ENCODE data around the gene SF3A2.

SF3A2 gene

GRCh38 chr19:2207991-2208860 is 28.4 kb upstream of the SF3A2 start:
- DNase-seq (ENCODE audit: low read depth, low spot score): no peak

GRCh38 chr19:2208975-2209374 is 27.6 kb upstream of the SF3A2 start:
- no peak for DNase-seq (ENCODE audit: low read depth, low spot score)

DNA sequence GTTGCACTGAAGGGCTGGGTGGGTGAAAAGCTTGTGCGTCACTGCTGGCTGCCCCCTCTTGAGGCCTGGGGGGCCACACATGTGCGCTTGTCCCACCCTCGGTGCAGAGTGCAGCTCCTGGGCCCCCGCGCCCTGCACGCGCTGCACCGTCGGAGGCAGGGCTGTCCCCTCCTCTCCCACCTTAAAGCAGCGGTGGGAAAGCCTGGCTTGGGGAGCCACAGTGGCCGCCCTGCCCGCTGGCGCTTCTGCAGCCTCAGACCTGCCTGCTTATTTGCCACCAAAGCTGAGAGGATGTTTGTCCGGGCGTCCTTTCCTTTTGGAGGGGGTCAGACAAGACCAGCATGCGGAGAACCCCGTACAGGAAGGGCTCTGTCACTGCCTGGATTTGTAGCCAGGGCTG is 27.2 kb upstream of the SF3A2 start:
- DNase-seq (ENCODE audit: low read depth, low spot score): no peak

DNA sequence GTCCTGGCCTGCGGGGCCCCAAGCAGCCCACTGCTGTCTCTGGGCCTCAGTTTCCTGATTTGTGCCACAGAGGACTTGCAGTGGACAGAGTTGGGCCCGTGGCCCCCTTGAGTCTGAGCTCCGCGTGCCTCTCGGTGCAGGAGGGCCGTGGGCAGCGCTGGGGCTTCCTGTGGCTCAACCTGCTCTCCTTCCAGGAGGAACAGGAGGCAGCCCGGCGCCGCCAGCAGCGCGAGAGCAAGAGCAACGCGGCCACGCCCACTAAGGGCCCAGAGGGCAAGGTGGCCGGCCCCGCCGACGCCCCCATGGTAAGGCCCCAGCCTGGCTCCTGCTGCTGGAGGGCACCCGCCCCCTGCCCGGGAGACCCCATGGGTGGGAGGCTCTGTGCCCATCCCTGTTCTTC is 26.4 kb upstream of the SF3A2 start:
- DNase-seq (ENCODE audit: low read depth, low spot score): no peak

GRCh38 chr19:2210987-2211740 is 25.5 kb upstream of the SF3A2 start:
- DNase-seq (ENCODE audit: low read depth, low spot score): no peak

GRCh38 chr19:2212861-2213711 is 23.5 kb upstream of the SF3A2 start:
- no peak for DNase-seq (ENCODE audit: low read depth, low spot score)

DNA sequence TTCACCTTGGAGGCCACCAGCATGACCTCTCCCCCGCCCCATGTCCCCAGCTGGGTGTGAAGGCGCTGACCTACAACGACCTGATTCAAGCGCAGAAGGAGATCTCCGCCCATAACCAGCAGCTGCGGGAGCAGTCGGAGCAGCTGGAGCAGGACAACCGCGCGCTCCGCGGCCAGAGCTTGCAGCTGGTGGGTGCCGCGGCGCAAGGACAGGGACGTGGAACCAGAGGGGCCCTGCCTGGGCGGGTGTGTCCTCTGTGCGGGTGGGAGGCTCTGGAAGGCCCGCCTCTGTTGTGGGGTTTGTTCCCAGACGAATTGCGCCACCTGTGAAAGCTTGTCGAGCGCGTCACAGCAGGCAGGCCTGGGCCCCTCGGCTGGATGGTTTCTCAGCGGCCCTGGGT is 22.8 kb upstream of the SF3A2 start:
- DNase-seq (ENCODE audit: low read depth, low spot score): no peak

DNA sequence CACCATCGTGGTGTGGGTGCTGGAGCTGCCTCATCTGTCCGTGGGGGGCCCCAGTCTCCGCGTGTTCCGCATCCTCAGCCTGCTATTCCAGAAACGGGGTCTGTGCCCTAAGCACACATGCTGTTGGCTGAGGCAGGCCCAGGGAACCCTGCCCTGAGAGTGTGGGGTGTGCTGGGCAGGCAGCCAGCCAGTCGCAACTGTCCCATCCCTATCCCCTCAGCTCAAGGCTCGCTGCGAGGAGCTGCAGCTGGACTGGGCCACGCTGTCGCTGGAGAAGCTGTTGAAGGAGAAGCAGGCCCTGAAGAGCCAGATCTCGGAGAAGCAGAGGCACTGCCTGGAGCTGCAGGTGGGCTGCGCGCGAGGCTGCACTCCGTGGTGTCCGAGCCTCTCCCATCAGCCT is 22.4 kb upstream of the SF3A2 start:
- DNase-seq (ENCODE audit: low read depth, low spot score): no peak

GRCh38 chr19:2215281-2215751 is 21.3 kb upstream of the SF3A2 start:
- no peak for DNase-seq (ENCODE audit: low read depth, low spot score)

- DNase-seq (ENCODE audit: low read depth, low spot score): no peak
Measured at GRCh38 chr19:2216361-2217225, 20.0 kb upstream of the SF3A2 start.

DNA sequence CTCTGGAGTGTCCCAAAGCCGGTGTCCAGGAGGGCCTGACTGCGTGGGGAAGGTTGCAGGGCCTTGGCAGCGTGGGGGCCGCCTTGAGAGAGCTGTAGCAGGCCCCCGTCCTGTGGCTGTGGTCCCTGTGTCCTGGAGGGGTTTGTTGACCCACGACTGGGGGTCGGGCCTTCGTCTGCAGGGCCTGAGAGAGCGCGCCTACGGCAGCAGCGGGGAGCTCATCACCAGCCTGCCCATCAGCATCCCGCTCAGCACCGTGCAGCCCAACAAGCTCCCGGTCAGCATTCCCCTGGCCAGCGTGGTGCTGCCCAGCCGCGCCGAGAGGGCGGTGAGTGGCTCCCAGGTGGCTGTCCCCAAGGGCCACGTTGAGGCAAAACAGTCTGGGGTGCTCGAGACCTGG is 19.0 kb upstream of the SF3A2 start:
- DNase-seq (ENCODE audit: low read depth, low spot score): no peak

- no peak for DNase-seq (ENCODE audit: low read depth, low spot score)
Measured at GRCh38 chr19:2219726-2220125, 16.9 kb upstream of the SF3A2 start.

DNA sequence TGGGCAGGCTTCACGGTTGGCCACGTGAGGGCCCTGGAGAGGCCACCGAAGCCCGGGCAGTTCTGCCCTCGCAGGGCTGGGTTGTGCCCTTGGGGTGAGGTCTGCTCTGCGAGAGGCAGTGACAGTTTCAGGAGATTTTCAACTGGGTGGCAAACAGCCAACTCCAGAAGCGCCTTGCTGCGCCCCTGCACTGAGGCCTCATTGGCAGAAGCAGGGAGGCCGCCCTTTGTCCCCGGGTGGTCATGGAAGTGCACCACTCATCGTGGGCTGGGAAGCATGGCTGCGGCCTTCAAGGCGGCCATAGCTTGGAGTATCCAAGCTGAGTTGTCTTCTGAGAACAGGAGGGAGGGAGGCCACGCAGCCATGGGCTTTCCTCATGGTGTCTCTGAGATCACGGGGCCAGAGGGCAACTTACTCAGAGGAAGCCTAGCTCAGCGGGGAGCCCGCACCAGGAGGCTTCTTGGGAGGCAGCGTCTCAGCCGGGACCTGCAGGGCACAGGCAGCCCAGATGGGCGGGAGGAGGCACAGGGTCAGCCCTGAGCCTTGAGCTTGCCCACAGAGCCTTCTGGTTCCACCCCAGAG is 15.3 kb upstream of the SF3A2 start:
- no peak for DNase-seq (ENCODE audit: low read depth, low spot score)

GRCh38 chr19:2221918-2222317 is 14.7 kb upstream of the SF3A2 start:
- DNase-seq (ENCODE audit: low read depth, low spot score): no peak

DNA sequence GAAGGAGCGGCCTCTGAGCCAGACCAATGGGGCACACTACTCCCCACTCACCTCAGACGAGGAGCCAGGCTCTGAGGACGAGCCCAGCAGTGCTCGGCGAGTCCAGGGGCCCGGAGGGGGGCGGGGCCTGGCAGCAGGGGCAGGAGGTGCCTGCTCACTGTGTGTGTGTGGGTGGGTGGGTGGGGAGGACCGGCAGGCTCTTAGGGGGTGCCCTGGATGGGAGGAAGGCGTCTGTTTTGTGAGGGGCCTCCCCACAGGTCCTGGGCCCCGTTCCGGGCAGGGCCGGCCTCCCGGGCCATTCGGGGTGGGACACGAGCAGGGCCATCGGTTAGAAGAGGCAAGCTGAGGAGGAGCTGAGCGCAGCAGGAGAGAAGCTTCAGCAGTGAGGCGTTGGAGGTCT is 13.2 kb upstream of the SF3A2 start:
- no peak for DNase-seq (ENCODE audit: low read depth, low spot score)

GRCh38 chr19:2223959-2224358 is 12.7 kb upstream of the SF3A2 start:
- no peak for DNase-seq (ENCODE audit: low read depth, low spot score)

DNA sequence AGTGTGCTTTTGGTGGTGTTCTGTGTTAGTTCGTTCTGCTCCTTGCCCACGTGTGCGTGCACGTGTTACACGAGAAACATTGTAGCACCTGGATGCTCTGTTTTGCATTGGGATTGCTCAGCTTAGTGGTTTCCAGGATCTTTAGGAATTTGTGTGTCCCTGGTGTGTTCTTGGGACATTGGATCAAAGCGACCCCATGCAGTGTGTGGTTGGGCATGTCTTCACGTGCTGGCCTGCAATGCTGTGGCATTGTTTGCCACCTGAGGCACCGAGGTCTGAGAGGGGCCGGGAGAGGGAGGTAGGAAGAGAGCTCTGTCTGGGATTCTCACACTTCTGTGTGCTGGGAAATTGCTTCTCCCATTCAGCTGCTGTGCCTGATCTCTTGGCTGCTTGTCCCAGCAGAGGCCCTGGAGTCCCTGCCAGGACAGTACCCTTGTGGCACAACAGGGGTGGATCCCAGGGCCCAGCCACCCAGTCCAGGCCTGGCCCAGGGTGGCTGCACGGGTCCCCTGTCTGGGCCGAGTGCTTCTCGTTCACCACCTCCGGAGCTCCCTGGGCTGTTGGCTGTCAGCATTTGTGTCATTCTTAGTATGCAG is 11.8 kb upstream of the SF3A2 start:
- no peak for DNase-seq (ENCODE audit: low read depth, low spot score)

DNA sequence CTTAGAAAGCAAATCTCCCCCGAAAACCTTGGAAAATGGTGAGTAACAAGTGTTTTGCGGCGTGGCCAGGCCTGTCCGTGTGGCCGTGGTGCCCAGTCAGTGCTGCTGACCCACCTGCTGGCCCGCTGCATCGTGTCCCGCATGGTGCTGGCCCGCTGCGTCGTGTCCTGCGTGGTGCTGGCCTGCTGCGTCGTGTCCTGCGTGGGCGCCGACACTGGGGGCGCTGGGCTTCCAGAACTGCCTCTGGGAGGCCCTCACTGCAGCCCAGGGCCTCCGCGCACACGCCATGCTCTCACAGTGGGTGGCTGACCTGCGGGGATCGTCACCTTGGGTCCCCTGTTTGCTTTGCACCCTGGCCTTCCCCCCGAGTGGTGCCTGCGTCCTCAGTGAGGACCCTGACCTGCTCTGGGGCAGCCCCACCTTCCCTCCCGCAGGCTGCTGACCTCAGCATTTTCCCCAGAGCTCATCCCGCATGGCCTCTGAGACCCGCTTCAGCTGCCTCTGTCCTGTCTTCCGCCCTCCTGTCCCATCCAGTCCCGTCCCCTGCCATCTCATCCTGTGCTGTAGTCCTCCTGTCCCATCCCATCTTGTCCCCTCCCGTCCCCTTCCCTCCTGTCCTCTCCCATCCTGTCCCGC is 11.1 kb upstream of the SF3A2 start:
- no peak for DNase-seq (ENCODE audit: low read depth, low spot score)

GRCh38 chr19:2226051-2226839 is 10.4 kb upstream of the SF3A2 start:
- DNase-seq (ENCODE audit: low read depth, low spot score): no peak
